IMR-90 (cell line): Measurements from ENCODE around the gene MRPL19. TPM values are rescaled to one million over a fixed set of nuclear protein-coding genes. Genes with fewer than 3 reads are reported as not detected.

ENCODE experiments used
- ATAC-seq: fragments of 200-7000 bp; cut with Tn5 transposase; 2 replicates; pipeline ENCODE4 v1.9.1; 2020; ENCODE audit warnings: low read depth, mild to moderate bottlenecking, moderate library complexity
- BruUV-seq: library from RNA; stranded (reverse); fragments of 400-500 nt; replicated peaks from 2 replicates; lab custom pipeline; 2021; lab: Mats Ljungman, UMichigan
- CTCF ChIA-PET: fragments of 300-600 bp; formaldehyde crosslinking; extraction: SDS; loops from one replicate; lab custom pipeline; 2021; ENCODE audit warnings: antibody characterized with exemption; lab: Yijun Ruan, JAX
- POLR2A ChIA-PET: fragments of 300-600 bp; sonication (Branson Sonifier 250); formaldehyde crosslinking; loops from one replicate; lab custom pipeline; 2022; ENCODE audit warnings: antibody characterized with exemption; ENCODE audit not compliant: unreplicated experiment; lab: Charles Lee
- DNase-seq: peaks from one replicate; pipeline ENCODE4 v3.0.0; 2013
- H2AFZ ChIP-seq: replicated peaks from 2 replicates; pipeline ENCODE3; 2013; ENCODE audit warnings: low read length, mild to moderate bottlenecking; ENCODE audit not compliant: poor library complexity
- H2AK5ac ChIP-seq: 2 replicates; pipeline ENCODE4 v1.6.1; 2013; ENCODE audit warnings: low read depth, low read length, inconsistent platforms
- H2AK9ac ChIP-seq: replicated peaks from 2 replicates; pipeline ENCODE3; 2013; ENCODE audit warnings: mild to moderate bottlenecking, low read depth, low read length, moderate library complexity; ENCODE audit not compliant: poor library complexity
- H2BK120ac ChIP-seq: 2 replicates; pipeline ENCODE4 v1.6.1; 2013; ENCODE audit warnings: low read depth, low read length, inconsistent platforms
- H2BK15ac ChIP-seq: 3 replicates; pipeline ENCODE4 v1.6.1; 2013; ENCODE audit warnings: low read depth, low read length, inconsistent platforms
- H2BK20ac ChIP-seq: 2 replicates; pipeline ENCODE4 v1.6.1; 2013; ENCODE audit warnings: low read depth, mild to moderate bottlenecking, inconsistent platforms, low read length, moderate library complexity
- H2BK5ac ChIP-seq: 2 replicates; pipeline ENCODE4 v1.6.1; 2013; ENCODE audit warnings: mild to moderate bottlenecking, low read depth, low read length, inconsistent platforms; ENCODE audit not compliant: poor library complexity, severe bottlenecking
- H3K14ac ChIP-seq: replicated peaks from 2 replicates; pipeline ENCODE4 v1.6.1; 2013; ENCODE audit warnings: low read depth, low read length, inconsistent platforms
- H3K18ac ChIP-seq: 2 replicates; pipeline ENCODE4 v1.6.1; 2013; ENCODE audit warnings: low read depth, low read length, control low read depth
- H3K23ac ChIP-seq: 2 replicates; pipeline ENCODE4 v1.6.1; 2013; ENCODE audit warnings: low read depth, low read length, inconsistent platforms
- H3K27ac ChIP-seq: 2 replicates; pipeline ENCODE4 v1.5.1; 2013; ENCODE audit warnings: mild to moderate bottlenecking, control low read depth, low read length; ENCODE audit not compliant: insufficient read depth
- H3K27me3 ChIP-seq: 2 replicates; pipeline ENCODE4 v1.6.1; 2013; ENCODE audit warnings: low read length; ENCODE audit not compliant: control insufficient read depth, insufficient read depth
- H3K36me3 ChIP-seq: 2 replicates; pipeline ENCODE4 v1.6.1; 2013; ENCODE audit warnings: low read length, mixed read lengths; ENCODE audit not compliant: control insufficient read depth, insufficient read depth
- H3K4ac ChIP-seq: 2 replicates; pipeline ENCODE4 v1.6.1; 2013; ENCODE audit warnings: low read depth, low read length, inconsistent platforms
- H3K4me1 ChIP-seq: 2 replicates; pipeline ENCODE4 v1.6.1; 2013; ENCODE audit warnings: low read length, mixed read lengths; ENCODE audit not compliant: control insufficient read depth, insufficient read depth
- H3K4me2 ChIP-seq: 2 replicates; pipeline ENCODE4 v1.6.1; 2013; ENCODE audit warnings: low read depth, mild to moderate bottlenecking, control low read depth, low read length, moderate library complexity
- H3K4me3 ChIP-seq: 2 replicates; pipeline ENCODE4 v1.5.1; 2013; ENCODE audit warnings: low read depth, mild to moderate bottlenecking, control low read depth, low read length, moderate library complexity; ENCODE audit not compliant: insufficient read depth
- H3K56ac ChIP-seq: 2 replicates; pipeline ENCODE4 v1.6.1; 2013; ENCODE audit warnings: low read length, inconsistent platforms; ENCODE audit not compliant: insufficient read depth; ENCODE audit errors: extremely low read depth
- H3K79me1 ChIP-seq, 2 experiments: 2 replicates each; pipeline ENCODE4 v1.6.1; 2013; ENCODE audit warnings: low read length in 2 of 2, inconsistent platforms in 1 of 2, low read depth in 1 of 2
- H3K9ac ChIP-seq: 2 replicates; pipeline ENCODE4 v1.6.1; 2013; ENCODE audit warnings: low read depth, low read length, control low read depth
- H3K9me1 ChIP-seq: 2 replicates; pipeline ENCODE4 v1.6.1; 2013; ENCODE audit warnings: low read length, inconsistent platforms; ENCODE audit not compliant: insufficient read depth
- H3K9me3 ChIP-seq: 2 replicates; pipeline ENCODE4 v1.6.1; 2013; ENCODE audit warnings: low read length; ENCODE audit not compliant: control insufficient read depth, insufficient read depth
- H4K20me1 ChIP-seq: 2 replicates; pipeline ENCODE4 v1.6.1; 2013; ENCODE audit warnings: low read length, inconsistent platforms; ENCODE audit not compliant: insufficient read depth
- H4K5ac ChIP-seq: 2 replicates; pipeline ENCODE4 v1.6.1; 2013; ENCODE audit warnings: mild to moderate bottlenecking, low read depth, low read length, control low read depth
- H4K8ac ChIP-seq, 2 experiments: 2 replicates each; pipeline ENCODE4 v1.6.1; 2013; ENCODE audit warnings: low read depth in 2 of 2, low read length in 2 of 2, control low read depth in 1 of 2, inconsistent platforms in 1 of 2
- H4K91ac ChIP-seq: 2 replicates; pipeline ENCODE4 v1.6.1; 2013; ENCODE audit warnings: low read depth, low read length, inconsistent platforms; ENCODE audit not compliant: insufficient read depth
- BHLHE40 ChIP-seq: fragments of 150-350 bp; IDR thresholded peaks from 2 replicates; pipeline ENCODE4 v1.6.1; 2016; ENCODE audit warnings: mild to moderate bottlenecking, low read depth, low read length
- CEBPB ChIP-seq: IDR thresholded peaks from 2 replicates; pipeline ENCODE4 v1.6.1; 2012; ENCODE audit warnings: low read depth, low read length, improper control_type of control experiment
- CHD1 ChIP-seq: IDR thresholded peaks from 2 replicates; pipeline ENCODE4 v1.6.1; 2012; ENCODE audit warnings: low read depth, low read length, improper control_type of control experiment
- FOS ChIP-seq: fragments of 150-350 bp; IDR thresholded peaks from 2 replicates; pipeline ENCODE4 v1.6.1; 2016; ENCODE audit warnings: low read depth, low read length
- MAFK ChIP-seq: IDR thresholded peaks from 2 replicates; pipeline ENCODE4 v1.6.1; 2012; ENCODE audit warnings: low read depth, low read length, improper control_type of control experiment
- MAZ ChIP-seq: IDR thresholded peaks from 2 replicates; pipeline ENCODE4 v1.6.1; 2012; ENCODE audit warnings: low read depth, mild to moderate bottlenecking, low read length, improper control_type of control experiment, moderate library complexity, borderline replicate concordance
- MXI1 ChIP-seq: IDR thresholded peaks from 2 replicates; pipeline ENCODE4 v1.6.1; 2012; ENCODE audit warnings: low read depth, mild to moderate bottlenecking, low read length, moderate library complexity, borderline replicate concordance
- NFE2L2 ChIP-seq: fragments of 150-350 bp; IDR thresholded peaks from 2 replicates; pipeline ENCODE4 v1.6.1; 2016; ENCODE audit warnings: low read depth, mild to moderate bottlenecking, low read length
- POLR2A ChIP-seq: IDR thresholded peaks from 2 replicates; pipeline ENCODE4 v1.6.1; 2012; ENCODE audit warnings: mild to moderate bottlenecking, low read depth, low read length
- RAD21 ChIP-seq: IDR thresholded peaks from 2 replicates; pipeline ENCODE4 v1.6.1; 2012; ENCODE audit warnings: low read length, improper control_type of control experiment
- RCOR1 ChIP-seq: IDR thresholded peaks from 2 replicates; pipeline ENCODE4 v1.6.1; 2012; ENCODE audit warnings: mild to moderate bottlenecking, low read length, improper control_type of control experiment; ENCODE audit not compliant: insufficient replicate concordance
- RFX5 ChIP-seq: IDR thresholded peaks from 2 replicates; pipeline ENCODE4 v1.8.0; 2012; ENCODE audit warnings: low read depth, mild to moderate bottlenecking, low read length, moderate library complexity
- SMC3 ChIP-seq: fragments of 150-350 bp; IDR thresholded peaks from 2 replicates; pipeline ENCODE4 v1.6.1; 2016; ENCODE audit warnings: low read depth, mild to moderate bottlenecking, antibody characterized with exemption, low read length, moderate library complexity
- WGBS, 2 experiments: methylation state at CpG; one replicate each; pipeline versions ENCODE4 v1.1.5 to v1.1.7; 2013; ENCODE audit warnings: missing lambda C conversion rate in 2 of 2; ENCODE audit not compliant: insufficient read length in 1 of 2; ENCODE audit errors: extremely low coverage in 2 of 2; 5-methylcytosine and 5-hydroxymethylcytosine counted together
- dilution Hi-C: fragments of 300-500 bp; cut with HindIII; formaldehyde crosslinking; loops from one replicate; pipeline ENCODE4 v1.14.3; 2018; ENCODE audit warnings: low sequenced_read_pairs; ENCODE audit not compliant: unreplicated experiment
- in situ Hi-C: fragments of 300-500 bp; cut with MboI; formaldehyde crosslinking; loops from 3 replicates; pipeline ENCODE4 v1.14.3; 2019; ENCODE audit warnings: low sequenced_read_pairs, inconsistent platforms, mixed read lengths
- intact Hi-C: fragments of 100-400 bp; cut with micrococcal nuclease; formaldehyde crosslinking; loops from 2 replicates; pipeline ENCODE4 v1.10.0; 2022
- polyA plus RNA-seq, 3 experiments: library from polyadenylated mRNA; depleted of rRNA; stranded (reverse); fragments of >200 nt; gene quantifications; 2 replicates each; pipeline ENCODE4 v1.2.3, GENCODE V29; 2012; ENCODE audit warnings: low replicate concordance in 1 of 3
- total RNA-seq: library from RNA; depleted of rRNA; stranded (reverse); fragments of >200 nt; gene quantifications from 2 replicates; pipeline ENCODE4 v1.2.3, GENCODE V29; 2012
- TF ChIP-seq, protein P1 (sequence below): fragments of 150-350 bp; IDR thresholded peaks from 2 replicates; pipeline ENCODE4 v1.6.1; 2017; ENCODE audit warnings: mild to moderate bottlenecking, antibody characterized with exemption, low read length, low read depth
- TF ChIP-seq, protein P2 (sequence below): conservative IDR thresholded peaks from 2 replicates; pipeline ENCODE4 v1.5.1; 2012; ENCODE audit warnings: mild to moderate bottlenecking, low read depth, low read length, improper control_type of control experiment
- TF ChIP-seq, protein P3 (sequence below): fragments of 150-350 bp; IDR thresholded peaks from 2 replicates; pipeline ENCODE4 v1.6.1; 2016; ENCODE audit warnings: low read depth, mild to moderate bottlenecking, low read length, moderate library complexity, borderline replicate concordance

MRPL19 gene
- total and polyA plus RNA-seq, 2 of the 4 experiments (the other 2 are of a cell fraction), result 24.8 to 28.5 TPM

DNA sequence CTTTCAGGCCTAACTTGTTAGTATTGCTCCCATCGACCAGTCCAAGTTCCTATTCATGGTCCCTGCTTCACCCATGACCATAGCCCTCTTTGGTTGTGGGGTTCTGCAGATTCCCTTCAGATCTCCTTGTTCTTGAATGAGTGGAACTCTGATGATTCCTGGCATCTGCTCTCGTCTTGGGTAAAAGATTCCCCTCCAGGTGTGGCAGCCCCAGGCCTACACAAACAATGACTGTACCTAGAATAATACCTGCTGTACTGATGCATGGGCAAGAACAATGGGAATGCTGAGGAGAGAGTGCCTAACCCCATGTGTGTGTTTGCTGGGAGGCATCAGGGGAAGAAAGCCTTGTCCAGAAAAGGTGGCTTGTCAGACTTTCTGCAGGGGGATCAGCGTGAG lies 39.2 kb upstream of the MRPL19 start:
- WGBS, 2 experiments, result no CpG with 5 or more reads among the region's 3 CpGs
- Histone ChIP-seq H4K20me1 (no peaks in the 10 kb centered on the region), H2AK9ac (peak overlapping the region; percentile 6), H3K9ac (no peak overlapping the region), H3K4me1 (peaks cover 15% of the 10 kb centered on the region), H2BK5ac (peak overlapping the region; percentile 61), H4K5ac (no peak overlapping the region; the same call in 1 of the 2 replicates), H4K91ac (peak overlapping the region; percentile 87), H3K27me3 (peaks cover 18% of the 10 kb centered on the region), H3K9me1 (peaks cover 19% of the 10 kb centered on the region), H2BK120ac (peak overlapping the region; percentile 95), H3K18ac (no peak overlapping the region), H3K79me1 (peaks cover 0 to 15% of the 10 kb centered on the region in 2 experiments; a peak in 2 of 4 replicates), H3K4me2 (no peak overlapping the region), H4K8ac (peak overlapping the region; percentile 37 to 89; a peak in 3 of 4 replicates), H3K36me3 (no peaks in the 10 kb centered on the region), H2AFZ (peak overlapping the region; percentile 4), H3K56ac (no peak overlapping the region), H3K4me3 (no peak overlapping the region), H2BK15ac (peak overlapping the region; percentile 73; the same call in 2 of the 3 replicates), H3K9me3 (no peaks in the 10 kb centered on the region), H3K27ac (no peak overlapping the region), H3K4ac (peak overlapping the region; percentile 87), H2AK5ac (peak overlapping the region; percentile 56), H2BK20ac (peak overlapping the region; percentile 85), H3K23ac (peak overlapping the region; percentile 80), H3K14ac (peak overlapping the region; percentile 78; the same call in 1 of the 2 replicates)
- in situ Hi-C loops (loop anchor here (5.0 to 25.0 kb wide), 5 partner anchors 45 to 920 kb away; partner anchors contain the start of gene EVA1A), dilution Hi-C loops (no loop called here), intact Hi-C loops (loop anchor here (5.0 kb wide), 2 partner anchors 410 to 690 kb away; partner anchors contain the start of gene TACR1)
- CTCF ChIA-PET, result interaction anchor here (3.1 to 3.5 kb wide), 2 partner anchors 47 to 142 kb away, joined by 15 to 36 read pairs; partner anchors contain the start of gene EVA1A
- no TSS peak for BruUV-seq
- no peak for ATAC-seq
- no peak for DNase-seq
- POLR2A ChIA-PET, result no interaction called here
- TF ChIP-seq CHD1 (no peak), RAD21 (no peak), MAFK (no peak), SMC3 (no peak), MXI1 (no peak), MAZ (no peak), RCOR1 (no peak), CEBPB (no peak), FOS (no peak), NFE2L2 (no peak), BHLHE40 (no peak), POLR2A (no peak), RFX5 (no peak)
- TF ChIP-seq, protein P1, sequence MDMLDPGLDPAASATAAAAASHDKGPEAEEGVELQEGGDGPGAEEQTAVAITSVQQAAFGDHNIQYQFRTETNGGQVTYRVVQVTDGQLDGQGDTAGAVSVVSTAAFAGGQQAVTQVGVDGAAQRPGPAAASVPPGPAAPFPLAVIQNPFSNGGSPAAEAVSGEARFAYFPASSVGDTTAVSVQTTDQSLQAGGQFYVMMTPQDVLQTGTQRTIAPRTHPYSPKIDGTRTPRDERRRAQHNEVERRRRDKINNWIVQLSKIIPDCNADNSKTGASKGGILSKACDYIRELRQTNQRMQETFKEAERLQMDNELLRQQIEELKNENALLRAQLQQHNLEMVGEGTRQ, result no peak
- TF ChIP-seq, protein P2, sequence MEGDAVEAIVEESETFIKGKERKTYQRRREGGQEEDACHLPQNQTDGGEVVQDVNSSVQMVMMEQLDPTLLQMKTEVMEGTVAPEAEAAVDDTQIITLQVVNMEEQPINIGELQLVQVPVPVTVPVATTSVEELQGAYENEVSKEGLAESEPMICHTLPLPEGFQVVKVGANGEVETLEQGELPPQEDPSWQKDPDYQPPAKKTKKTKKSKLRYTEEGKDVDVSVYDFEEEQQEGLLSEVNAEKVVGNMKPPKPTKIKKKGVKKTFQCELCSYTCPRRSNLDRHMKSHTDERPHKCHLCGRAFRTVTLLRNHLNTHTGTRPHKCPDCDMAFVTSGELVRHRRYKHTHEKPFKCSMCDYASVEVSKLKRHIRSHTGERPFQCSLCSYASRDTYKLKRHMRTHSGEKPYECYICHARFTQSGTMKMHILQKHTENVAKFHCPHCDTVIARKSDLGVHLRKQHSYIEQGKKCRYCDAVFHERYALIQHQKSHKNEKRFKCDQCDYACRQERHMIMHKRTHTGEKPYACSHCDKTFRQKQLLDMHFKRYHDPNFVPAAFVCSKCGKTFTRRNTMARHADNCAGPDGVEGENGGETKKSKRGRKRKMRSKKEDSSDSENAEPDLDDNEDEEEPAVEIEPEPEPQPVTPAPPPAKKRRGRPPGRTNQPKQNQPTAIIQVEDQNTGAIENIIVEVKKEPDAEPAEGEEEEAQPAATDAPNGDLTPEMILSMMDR, result no peak
- TF ChIP-seq, protein P3, sequence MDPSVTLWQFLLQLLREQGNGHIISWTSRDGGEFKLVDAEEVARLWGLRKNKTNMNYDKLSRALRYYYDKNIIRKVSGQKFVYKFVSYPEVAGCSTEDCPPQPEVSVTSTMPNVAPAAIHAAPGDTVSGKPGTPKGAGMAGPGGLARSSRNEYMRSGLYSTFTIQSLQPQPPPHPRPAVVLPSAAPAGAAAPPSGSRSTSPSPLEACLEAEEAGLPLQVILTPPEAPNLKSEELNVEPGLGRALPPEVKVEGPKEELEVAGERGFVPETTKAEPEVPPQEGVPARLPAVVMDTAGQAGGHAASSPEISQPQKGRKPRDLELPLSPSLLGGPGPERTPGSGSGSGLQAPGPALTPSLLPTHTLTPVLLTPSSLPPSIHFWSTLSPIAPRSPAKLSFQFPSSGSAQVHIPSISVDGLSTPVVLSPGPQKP, result no peak
